ENCODE data around the gene TXNRD1. TPM values are rescaled to one million over a fixed set of nuclear protein-coding genes. Genes with fewer than 3 reads are reported as not detected.

Gene TXNRD1
- total RNA-seq, 2 donors from 2014 or later, result 87.6 to 115 TPM

GRCh38 chr12:104333692-104334255, 118.2 kb downstream of the TXNRD1 start:
- H3K36me3 ChIP-seq, result no peaks in the 10 kb centered on the region
- no peaks in the 10 kb centered on the region for H3K27me3 ChIP-seq (replicated peaks; ENCODE audit: insufficient read depth)
- no peak overlapping the region for H3K4me3 ChIP-seq
- intact Hi-C loops (cut with DNase I), result no loop called here
- no peak for TF ChIP-seq POLR2AphosphoS5 (IDR thresholded peaks at IDR 0.05)
- TF ChIP-seq, protein P1, sequence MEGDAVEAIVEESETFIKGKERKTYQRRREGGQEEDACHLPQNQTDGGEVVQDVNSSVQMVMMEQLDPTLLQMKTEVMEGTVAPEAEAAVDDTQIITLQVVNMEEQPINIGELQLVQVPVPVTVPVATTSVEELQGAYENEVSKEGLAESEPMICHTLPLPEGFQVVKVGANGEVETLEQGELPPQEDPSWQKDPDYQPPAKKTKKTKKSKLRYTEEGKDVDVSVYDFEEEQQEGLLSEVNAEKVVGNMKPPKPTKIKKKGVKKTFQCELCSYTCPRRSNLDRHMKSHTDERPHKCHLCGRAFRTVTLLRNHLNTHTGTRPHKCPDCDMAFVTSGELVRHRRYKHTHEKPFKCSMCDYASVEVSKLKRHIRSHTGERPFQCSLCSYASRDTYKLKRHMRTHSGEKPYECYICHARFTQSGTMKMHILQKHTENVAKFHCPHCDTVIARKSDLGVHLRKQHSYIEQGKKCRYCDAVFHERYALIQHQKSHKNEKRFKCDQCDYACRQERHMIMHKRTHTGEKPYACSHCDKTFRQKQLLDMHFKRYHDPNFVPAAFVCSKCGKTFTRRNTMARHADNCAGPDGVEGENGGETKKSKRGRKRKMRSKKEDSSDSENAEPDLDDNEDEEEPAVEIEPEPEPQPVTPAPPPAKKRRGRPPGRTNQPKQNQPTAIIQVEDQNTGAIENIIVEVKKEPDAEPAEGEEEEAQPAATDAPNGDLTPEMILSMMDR (IDR thresholded peaks at IDR 0.05), result no peak
- no peak for TF ChIP-seq POLR2A (IDR thresholded peaks at IDR 0.05)
- no peak for DNase-seq (ENCODE audit: low spot score)
- H3K9me3 ChIP-seq, result no peaks in the 10 kb centered on the region
- no peaks in the 10 kb centered on the region for H3K4me1 ChIP-seq (replicated peaks)
- no peak overlapping the region for H3K27ac ChIP-seq
- WGBS, result 45% methylated on average over 1 of the region's 1 CpG

GRCh38 chr12:104334581-104334980, 119.0 kb downstream of the TXNRD1 start:
- no peaks in the 10 kb centered on the region for H3K27me3 ChIP-seq (replicated peaks; ENCODE audit: insufficient read depth)
- H3K27ac ChIP-seq, result no peak overlapping the region
- intact Hi-C loops (cut with DNase I), result no loop called here
- H3K4me3 ChIP-seq, result no peak overlapping the region
- TF ChIP-seq POLR2A (IDR thresholded peaks at IDR 0.05) (no peak), POLR2AphosphoS5 (IDR thresholded peaks at IDR 0.05) (no peak)
- TF ChIP-seq, protein P1 (IDR thresholded peaks at IDR 0.05), result no peak
- no peaks in the 10 kb centered on the region for H3K4me1 ChIP-seq (replicated peaks)
- H3K36me3 ChIP-seq, result no peaks in the 10 kb centered on the region
- H3K9me3 ChIP-seq, result no peaks in the 10 kb centered on the region
- DNase-seq (ENCODE audit: low spot score), result no peak
- WGBS, result 66% methylated on average over 8 of the region's 8 CpGs

DNA sequence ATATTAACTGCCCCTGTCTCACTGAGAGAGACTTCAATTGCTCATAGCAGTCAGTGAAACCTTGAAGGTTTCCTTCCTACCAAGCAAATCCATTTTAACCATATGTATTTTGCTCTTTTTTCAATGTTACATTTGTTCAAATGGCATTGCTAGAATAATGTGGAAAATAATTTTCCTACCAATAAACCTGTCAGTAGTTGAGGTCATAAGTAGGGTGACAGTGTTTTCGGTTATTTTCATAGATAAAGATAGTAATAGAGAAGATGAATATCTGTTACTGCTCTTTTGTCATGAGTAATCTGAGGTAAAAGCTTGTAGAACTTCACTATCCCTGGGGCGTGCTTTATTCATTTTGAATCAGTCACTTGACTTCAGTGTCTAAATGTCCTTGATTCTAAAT, 120.5 kb downstream of the TXNRD1 start:
- WGBS, result 77% methylated on average over 2 of the region's 2 CpGs
- peaks cover 0 to under 1% of the 10 kb centered on the region in 2 donors for H3K36me3 ChIP-seq

GRCh38 chr12:104337030-104337558, 121.5 kb downstream of the TXNRD1 start:
- Histone ChIP-seq H3K4me1 (replicated peaks) (no peaks in the 10 kb centered on the region), H3K36me3 (peaks cover 0 to 6% of the 10 kb centered on the region in 2 donors), H3K9me3 (no peaks in the 10 kb centered on the region), H3K27me3 (replicated peaks; ENCODE audit: insufficient read depth) (no peaks in the 10 kb centered on the region), H3K4me3 (no peak overlapping the region), H3K27ac (no peak overlapping the region)
- intact Hi-C loops (cut with DNase I), result no loop called here
- DNase-seq (ENCODE audit: low spot score), result no peak
- 90% methylated on average over 7 of the region's 7 CpGs for WGBS
- TF ChIP-seq POLR2A (IDR thresholded peaks at IDR 0.05) (no peak), POLR2AphosphoS5 (IDR thresholded peaks at IDR 0.05) (no peak)
- TF ChIP-seq, protein P1 (IDR thresholded peaks at IDR 0.05), result no peak

More for the DNA sequence above, 120.5 kb downstream of the TXNRD1 start:
- Histone ChIP-seq H3K4me1 (replicated peaks) (no peaks in the 10 kb centered on the region), H3K4me3 (no peak overlapping the region), H3K27me3 (replicated peaks; ENCODE audit: insufficient read depth) (no peaks in the 10 kb centered on the region), H3K27ac (no peak overlapping the region), H3K9me3 (no peaks in the 10 kb centered on the region)
- TF ChIP-seq POLR2A (IDR thresholded peaks at IDR 0.05) (no peak), POLR2AphosphoS5 (IDR thresholded peaks at IDR 0.05) (no peak)
- TF ChIP-seq, protein P1 (IDR thresholded peaks at IDR 0.05), result no peak
- intact Hi-C loops (cut with DNase I), result no loop called here
- no peak for DNase-seq (ENCODE audit: low spot score)

- Histone ChIP-seq H3K27ac (no peak overlapping the region), H3K36me3 (peaks cover 0 to 6% of the 10 kb centered on the region in 2 donors)
Measured at GRCh38 chr12:104339663-104340062, 124.1 kb downstream of the TXNRD1 start.

More at GRCh38 chr12:104339663-104340062, 124.1 kb downstream of the TXNRD1 start:
- H3K9me3 ChIP-seq, result no peaks in the 10 kb centered on the region
- H3K4me3 ChIP-seq, result no peak overlapping the region
- no peak for DNase-seq (ENCODE audit: low spot score)
- no peaks in the 10 kb centered on the region for H3K4me1 ChIP-seq (replicated peaks)
- intact Hi-C loops (cut with DNase I), result no loop called here
- 70% methylated on average over 3 of the region's 3 CpGs for WGBS
- TF ChIP-seq POLR2A (IDR thresholded peaks at IDR 0.05) (no peak), POLR2AphosphoS5 (IDR thresholded peaks at IDR 0.05) (no peak)
- TF ChIP-seq, protein P1 (IDR thresholded peaks at IDR 0.05), result no peak
- no peaks in the 10 kb centered on the region for H3K27me3 ChIP-seq (replicated peaks; ENCODE audit: insufficient read depth)

All from prostate gland (tissue), 2 donors.